ENCODE data around the gene LDLRAD3.

- TF ChIP-seq CTCF (IDR thresholded peaks at IDR 0.05) = no peak
- TF ChIP-seq POLR2A (IDR thresholded peaks at IDR 0.05) = no peak
Observed at GRCh38 chr11:35954205-35954604, 10.3 kb downstream of the LDLRAD3 start.

Data from uterus (tissue), 2 donors.